Fibroblast of villous mesenchyme (primary cell): ENCODE results near the gene SHC2. TPM values are rescaled to one million over a fixed set of nuclear protein-coding genes. Genes with fewer than 3 reads are reported as not detected.

Experiments used
- DNase-seq: peaks from one replicate; pipeline ENCODE4 v3.0.0-alpha.2; 2010; ENCODE audit warnings: low read depth
- H3K4me3 ChIP-seq: 2 replicates; pipeline ENCODE4 v1.5.1; 2011; ENCODE audit warnings: low read depth, mild to moderate bottlenecking, low read length
- CTCF ChIP-seq: IDR thresholded peaks from 2 replicates; pipeline ENCODE4 v1.5.1; 2012; ENCODE audit warnings: low read depth, mild to moderate bottlenecking, low read length; ENCODE audit not compliant: insufficient read depth
- total RNA-seq: library from RNA; depleted of rRNA; stranded (reverse); fragments of >200 nt; gene quantifications from 2 replicates; pipeline ENCODE4 v1.2.3, GENCODE V29; 2012

SHC2 gene
- total RNA-seq, 1 donor: 0.43 TPM

- no peak for DNase-seq
- no peak overlapping the region for H3K4me3 ChIP-seq
- TF ChIP-seq CTCF: no peak
Measured at GRCh38 chr19:458091-459042, 2.5 kb downstream of the SHC2 start.

DNA sequence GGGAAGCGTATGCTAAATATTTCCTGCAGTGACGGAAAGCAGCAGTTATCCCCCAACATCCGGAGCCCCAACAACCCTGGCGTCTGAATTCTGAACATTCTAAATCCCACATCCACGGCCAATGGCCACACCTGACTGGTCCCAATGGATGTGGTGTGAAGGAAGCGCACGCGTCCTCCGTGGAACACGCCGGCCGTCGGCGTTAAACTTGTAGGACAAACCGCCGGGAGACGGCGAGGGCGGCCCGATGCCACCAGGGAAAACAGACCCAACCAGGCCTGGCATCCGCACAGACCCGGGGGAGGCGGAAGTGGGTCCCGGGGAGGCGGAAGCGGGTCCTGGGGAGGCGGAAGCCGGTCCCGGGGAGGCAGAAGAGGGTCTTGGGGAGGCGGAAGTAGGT, 3.2 kb downstream of the SHC2 start:
- TF ChIP-seq CTCF: no peak
- no peak overlapping the region for H3K4me3 ChIP-seq
- DNase-seq: no peak

DNA sequence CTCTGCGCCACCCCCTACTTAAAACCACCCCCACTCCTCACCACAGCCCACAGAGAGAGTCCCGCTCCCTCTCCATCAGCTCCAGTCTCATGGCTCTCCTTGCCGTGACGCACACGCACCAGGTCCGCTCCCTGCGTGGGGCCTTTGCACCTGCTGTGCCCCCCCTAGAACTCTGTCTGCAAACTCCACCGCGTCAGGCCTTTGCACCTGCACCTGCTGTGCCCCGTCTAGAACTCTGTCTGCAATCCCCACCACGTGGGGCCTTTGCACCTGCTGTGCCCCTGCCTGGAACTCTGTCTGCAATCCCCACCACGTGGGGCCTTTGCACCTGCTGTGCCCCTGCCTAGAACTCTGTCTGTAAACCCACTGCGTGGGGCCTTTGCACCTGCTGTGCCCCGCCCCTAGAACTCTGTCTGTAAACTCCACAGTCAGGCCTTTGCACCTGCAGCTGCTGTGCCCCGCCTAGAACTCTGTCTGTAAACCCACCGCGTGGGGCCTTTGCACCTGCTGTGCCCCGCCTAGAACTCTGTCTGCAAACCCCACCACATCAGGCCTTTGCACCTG, 4.2 kb downstream of the SHC2 start:
- no peak overlapping the region for H3K4me3 ChIP-seq
- DNase-seq: no peak
- no peak for TF ChIP-seq CTCF

- no peak for TF ChIP-seq CTCF
- H3K4me3 ChIP-seq: no peak overlapping the region
Measured at GRCh38 chr19:455851-456546, 4.8 kb downstream of the SHC2 start.

GRCh38 chr19:455031-455705, 5.7 kb downstream of the SHC2 start:
- H3K4me3 ChIP-seq: no peak overlapping the region
- DNase-seq: no peak
- TF ChIP-seq CTCF: no peak

More at GRCh38 chr19:455851-456546, 4.8 kb downstream of the SHC2 start:
- DNase-seq: no peak

DNA sequence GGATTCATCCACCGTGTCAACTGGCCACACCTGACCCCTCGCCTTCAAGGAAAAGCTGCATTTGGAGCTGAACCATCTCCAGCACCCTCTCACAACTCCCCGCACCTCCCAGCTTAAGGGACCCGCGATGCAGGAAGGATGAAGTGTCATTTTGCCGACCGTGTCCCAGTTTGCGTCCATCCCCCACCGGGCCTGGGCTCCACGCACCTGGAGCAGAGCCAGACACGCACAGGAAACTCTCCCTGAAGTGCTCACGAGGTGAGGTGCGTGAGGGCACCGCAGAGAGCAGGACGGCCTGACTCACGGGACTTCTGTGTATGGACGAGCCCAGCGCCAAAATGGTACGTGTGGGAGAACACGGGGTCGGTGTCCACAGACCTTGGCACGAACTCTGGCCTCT, 7.2 kb downstream of the SHC2 start:
- DNase-seq: no peak
- TF ChIP-seq CTCF: no peak
- H3K4me3 ChIP-seq: no peak overlapping the region
